ENCODE results near the gene PUM1.

- no peak for TF ChIP-seq FOXP2 (optimal IDR thresholded peaks at IDR 0.05; ENCODE audit: borderline replicate concordance, extremely low read depth, extremely low read length, insufficient read depth)
- no peak for TF ChIP-seq POLR2AphosphoS5 (IDR thresholded peaks at IDR 0.05; ENCODE audit: low read depth, low read length)
- no peak for TF ChIP-seq TAF1 (IDR thresholded peaks at IDR 0.05; ENCODE audit: borderline replicate concordance, insufficient read depth, low read length)
- TF ChIP-seq REST (IDR thresholded peaks at IDR 0.05; ENCODE audit: insufficient read depth in 1 of 2, low read depth in 2 of 2, low read length in 2 of 2), result no peak
Observed at GRCh38 chr1:31063631-31064030, 1.9 kb downstream of the PUM1 start.

All from PFSK-1 (cell line).